GM12872 (cell line): ENCODE data around the gene SOX13.

Source experiments
- CTCF ChIP-seq: IDR thresholded peaks from 3 replicates; pipeline ENCODE4 v1.5.1; 2011; ENCODE audit warnings: low read depth, mild to moderate bottlenecking, low read length, moderate library complexity; ENCODE audit not compliant: insufficient read depth

SOX13 gene

DNA sequence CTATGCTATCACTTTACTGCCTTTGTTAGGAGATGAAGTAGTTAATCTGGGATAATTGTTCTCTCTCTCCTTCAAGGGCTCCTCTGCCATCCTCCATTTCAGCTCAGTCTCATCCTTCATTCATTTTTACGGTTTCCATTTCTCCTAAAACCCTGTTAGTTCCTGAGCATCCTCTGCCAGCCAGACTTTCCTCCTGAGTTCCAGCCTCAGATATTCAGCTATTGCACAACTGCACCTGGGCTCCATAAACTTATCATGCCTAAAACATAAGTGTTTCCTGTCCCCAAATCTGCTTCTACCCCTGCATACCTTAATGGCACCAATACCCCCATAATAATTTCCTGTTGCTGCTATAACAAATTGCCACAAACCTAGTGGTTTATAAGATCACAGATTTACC is 39.6 kb upstream of the SOX13 start:
- no peak for TF ChIP-seq CTCF

DNA sequence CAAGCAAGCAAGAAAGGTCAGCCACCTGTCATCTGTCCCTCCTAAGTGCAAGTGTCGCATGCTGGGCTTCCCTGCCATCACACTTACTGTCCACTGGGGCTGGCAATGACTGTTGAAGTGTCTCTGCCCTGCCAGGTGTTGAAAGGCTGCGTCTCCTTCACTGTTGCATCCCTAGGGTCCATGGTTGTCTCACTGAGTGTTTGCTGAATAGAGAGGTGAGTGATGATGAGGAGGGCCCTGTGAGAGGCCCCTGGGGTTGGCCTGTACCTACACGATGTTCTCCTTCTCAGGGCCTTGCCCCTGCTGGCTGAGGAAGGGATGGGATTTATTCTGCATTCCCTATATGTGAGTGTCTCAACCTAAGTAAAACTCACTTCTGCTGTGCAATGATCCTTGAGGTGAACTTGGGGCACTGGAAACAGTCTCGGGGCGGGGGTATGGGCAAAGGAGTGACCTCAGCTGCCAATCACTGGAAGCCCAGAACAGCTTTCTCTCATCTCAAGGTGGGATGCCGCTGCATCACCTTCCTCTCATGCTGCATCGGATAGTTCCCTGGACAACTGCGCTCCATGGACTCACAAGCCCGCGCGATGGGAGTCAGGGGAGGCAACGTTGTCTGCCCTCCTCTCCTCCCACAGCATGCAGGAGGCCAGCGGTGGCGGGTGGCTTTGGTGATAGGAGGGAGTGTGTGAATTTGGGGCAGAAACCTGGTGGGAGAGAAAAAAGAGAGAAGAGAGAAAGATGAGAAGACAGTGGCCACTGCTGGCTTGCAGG is 35.8 kb upstream of the SOX13 start:
- TF ChIP-seq CTCF, result no peak

DNA sequence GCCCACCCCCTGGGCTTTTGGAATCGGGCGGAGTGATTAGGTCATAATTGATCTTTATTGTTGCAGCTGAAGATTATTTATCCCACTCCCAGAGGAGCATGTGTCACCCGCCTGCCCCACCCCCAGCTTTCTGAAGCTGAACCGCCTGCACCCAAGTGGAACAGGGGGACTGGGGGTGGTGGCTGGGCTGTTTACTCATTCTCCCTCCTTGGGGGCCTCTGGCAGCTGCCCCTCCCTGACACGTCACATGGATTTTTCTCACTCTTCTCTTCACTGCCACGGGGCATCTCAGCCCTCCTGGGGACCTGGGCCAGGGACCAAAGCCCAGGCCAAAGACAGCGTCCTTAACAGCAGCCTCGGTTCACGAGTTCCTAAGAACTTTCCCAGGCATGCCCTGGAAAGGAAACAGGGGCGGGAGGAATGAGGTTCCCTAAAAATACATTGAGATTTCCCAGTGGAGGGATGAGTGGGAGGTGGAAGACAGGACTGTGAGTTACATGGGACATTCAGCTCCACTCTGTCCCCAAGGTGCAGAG is 31.6 kb upstream of the SOX13 start:
- no peak for TF ChIP-seq CTCF

- no peak for TF ChIP-seq CTCF
Measured at GRCh38 chr1:204041803-204042505, 31.0 kb upstream of the SOX13 start.

- TF ChIP-seq CTCF, result no peak
Measured at GRCh38 chr1:204042516-204042915, 30.4 kb upstream of the SOX13 start.

- TF ChIP-seq CTCF, result no peak
Measured at GRCh38 chr1:204043680-204044079, 29.2 kb upstream of the SOX13 start.

DNA sequence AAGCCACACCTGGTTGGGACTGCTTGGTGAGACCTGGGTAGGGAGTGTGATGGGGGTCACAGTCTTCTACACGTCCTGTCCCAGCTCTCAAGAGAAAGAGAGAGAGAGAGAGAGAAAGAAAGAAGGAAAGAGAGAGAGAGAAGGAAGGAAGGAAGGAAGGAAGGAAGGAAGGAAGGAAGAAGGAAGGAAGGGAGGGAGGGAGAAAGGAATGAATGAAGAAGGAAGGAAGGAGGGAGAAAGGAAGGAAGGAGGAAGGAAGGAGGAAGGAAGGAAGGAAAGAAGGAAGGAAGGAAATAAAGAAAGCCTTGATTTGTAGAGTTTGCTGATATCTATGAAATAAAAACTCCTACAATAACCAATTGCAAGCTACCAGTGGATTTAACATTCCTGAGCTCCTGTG is 28.5 kb upstream of the SOX13 start:
- TF ChIP-seq CTCF, result no peak
